SH-SY5Y (cell line): ENCODE data around the gene TMEM203.

ENCODE experiments used
- GATA2 ChIP-seq: IDR thresholded peaks from 2 replicates; pipeline ENCODE4 v1.6.1; 2011; ENCODE audit warnings: mild to moderate bottlenecking, low read depth, low read length
- GATA3 ChIP-seq: IDR thresholded peaks from 2 replicates; pipeline ENCODE4 v1.6.1; 2011; ENCODE audit warnings: low read depth, mild to moderate bottlenecking, low read length, moderate library complexity

TMEM203 gene

GRCh38 chr9:137228968-137229896, 23.8 kb upstream of the TMEM203 start:
- TF ChIP-seq GATA2: no peak
- TF ChIP-seq GATA3: no peak

DNA sequence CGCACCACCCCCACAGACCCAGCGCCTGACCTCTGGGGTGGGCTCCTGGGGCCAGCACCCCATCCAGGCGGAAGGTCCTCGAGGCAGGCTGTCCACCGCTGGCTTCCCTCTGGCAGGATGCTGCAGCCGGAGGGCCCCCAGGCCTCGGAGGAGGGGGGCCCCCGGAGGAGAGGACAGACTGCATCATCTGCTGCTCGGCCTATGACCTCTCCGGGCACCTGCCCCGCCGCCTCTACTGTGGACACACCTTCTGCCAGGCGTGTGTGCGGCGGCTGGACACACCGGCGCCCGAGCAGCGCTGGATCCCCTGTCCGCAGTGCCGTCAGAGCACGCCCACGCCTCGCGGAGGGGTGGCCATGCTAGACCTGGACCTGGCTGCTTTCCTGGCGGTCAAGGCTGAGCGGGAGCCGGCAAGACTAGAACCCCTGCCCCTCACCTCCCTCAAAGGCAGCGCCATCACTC, 23.1 kb upstream of the TMEM203 start:
- TF ChIP-seq GATA2 (no peak), GATA3 (no peak)

DNA sequence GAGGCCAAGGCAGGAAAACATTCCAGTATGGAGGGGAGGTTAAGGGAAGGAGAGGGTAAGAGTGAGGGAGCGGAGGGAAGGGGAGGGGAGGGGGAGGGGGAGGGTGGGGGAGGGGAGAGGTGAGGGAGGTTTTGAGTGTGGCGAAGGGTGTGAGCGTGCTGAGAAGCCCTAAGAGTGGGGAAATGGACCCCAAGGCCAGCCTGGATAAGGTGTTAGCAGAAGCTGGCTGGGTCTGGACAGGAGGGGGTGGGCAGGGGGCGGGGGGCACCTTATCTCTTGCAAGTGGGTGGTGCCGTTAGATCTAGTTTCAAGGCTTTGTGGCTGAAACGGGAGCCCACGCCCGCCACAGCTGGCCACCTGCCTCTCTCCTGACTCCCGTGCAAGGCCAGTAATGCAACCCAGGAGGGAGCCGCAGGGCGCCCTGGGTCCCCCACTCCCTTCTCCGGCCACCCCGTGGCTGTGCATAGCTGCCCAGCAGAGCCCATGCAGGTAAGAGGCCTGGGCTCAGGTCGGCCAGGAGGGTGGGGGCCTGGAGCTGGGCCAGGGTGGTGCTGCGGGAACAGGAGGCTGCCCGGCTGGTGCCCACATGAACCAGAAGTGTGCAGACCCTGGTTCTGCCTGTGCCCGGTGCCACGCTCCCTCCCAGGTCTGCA, 22.5 kb upstream of the TMEM203 start:
- TF ChIP-seq GATA3 (no peak), GATA2 (no peak)

- TF ChIP-seq GATA3 (no peak), GATA2 (no peak)
Measured at GRCh38 chr9:137227054-137227852, 21.8 kb upstream of the TMEM203 start, which contains the start of gene RNF224. Gene RNF224, plus strand, starts transcription at chr9:137227502. Its CDS starts 834 bp downstream, at chr9:137228336.

- no peak for TF ChIP-seq GATA2
- no peak for TF ChIP-seq GATA3
Measured at GRCh38 chr9:137226338-137227053, 21.0 kb upstream of the TMEM203 start.

GRCh38 chr9:137225699-137226331, 20.4 kb upstream of the TMEM203 start:
- TF ChIP-seq GATA2 (no peak), GATA3 (no peak)

DNA sequence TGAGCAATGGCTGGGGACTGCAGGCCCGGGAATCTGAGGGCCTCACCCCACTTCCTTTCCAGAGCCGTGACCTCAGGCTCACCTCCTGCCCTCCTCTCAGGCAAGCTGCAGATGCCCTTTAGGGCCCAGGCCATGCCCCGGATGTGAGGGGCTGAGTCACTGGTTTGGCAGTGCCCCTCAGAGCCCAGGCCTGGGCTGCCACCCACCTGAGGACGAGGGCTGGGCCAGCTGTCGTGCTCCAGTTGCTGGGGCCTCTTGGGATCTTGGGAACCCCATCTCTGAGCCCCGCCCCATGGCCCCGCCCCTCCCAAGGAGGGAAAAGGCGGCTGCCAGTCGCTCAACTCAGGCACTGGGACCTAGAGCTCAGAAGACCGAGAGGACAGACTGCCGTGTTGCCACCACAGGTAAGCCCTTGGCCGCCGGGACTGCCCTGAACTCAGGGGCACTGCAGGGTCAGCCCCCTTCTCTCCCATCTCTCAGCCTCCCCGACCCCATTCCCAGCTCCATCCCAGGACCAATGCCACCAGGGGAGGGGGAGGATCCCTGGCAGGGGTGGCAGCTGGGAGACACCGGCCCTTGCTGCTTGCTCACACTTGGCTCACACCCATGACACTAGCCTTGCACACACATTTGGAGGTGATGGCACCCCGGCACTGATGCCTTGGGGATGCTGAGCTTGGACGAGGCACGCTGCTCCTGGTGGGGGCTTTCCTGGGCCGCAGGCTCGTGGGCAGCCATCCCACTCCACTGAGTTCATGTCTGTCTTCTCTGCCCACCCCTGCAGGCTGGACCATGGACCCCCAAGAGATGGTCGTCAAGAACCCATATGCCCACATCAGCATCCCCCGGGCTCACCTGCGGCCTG, 19.6 kb upstream of the TMEM203 start, which contains the start of gene CYSRT1:
TSS of gene CYSRT1 (plus strand) at position 345 of the 865 bp plus-strand sequence. CDS start at position 793, 448 bp downstream.
- TF ChIP-seq GATA2 (no peak), GATA3 (no peak)

DNA sequence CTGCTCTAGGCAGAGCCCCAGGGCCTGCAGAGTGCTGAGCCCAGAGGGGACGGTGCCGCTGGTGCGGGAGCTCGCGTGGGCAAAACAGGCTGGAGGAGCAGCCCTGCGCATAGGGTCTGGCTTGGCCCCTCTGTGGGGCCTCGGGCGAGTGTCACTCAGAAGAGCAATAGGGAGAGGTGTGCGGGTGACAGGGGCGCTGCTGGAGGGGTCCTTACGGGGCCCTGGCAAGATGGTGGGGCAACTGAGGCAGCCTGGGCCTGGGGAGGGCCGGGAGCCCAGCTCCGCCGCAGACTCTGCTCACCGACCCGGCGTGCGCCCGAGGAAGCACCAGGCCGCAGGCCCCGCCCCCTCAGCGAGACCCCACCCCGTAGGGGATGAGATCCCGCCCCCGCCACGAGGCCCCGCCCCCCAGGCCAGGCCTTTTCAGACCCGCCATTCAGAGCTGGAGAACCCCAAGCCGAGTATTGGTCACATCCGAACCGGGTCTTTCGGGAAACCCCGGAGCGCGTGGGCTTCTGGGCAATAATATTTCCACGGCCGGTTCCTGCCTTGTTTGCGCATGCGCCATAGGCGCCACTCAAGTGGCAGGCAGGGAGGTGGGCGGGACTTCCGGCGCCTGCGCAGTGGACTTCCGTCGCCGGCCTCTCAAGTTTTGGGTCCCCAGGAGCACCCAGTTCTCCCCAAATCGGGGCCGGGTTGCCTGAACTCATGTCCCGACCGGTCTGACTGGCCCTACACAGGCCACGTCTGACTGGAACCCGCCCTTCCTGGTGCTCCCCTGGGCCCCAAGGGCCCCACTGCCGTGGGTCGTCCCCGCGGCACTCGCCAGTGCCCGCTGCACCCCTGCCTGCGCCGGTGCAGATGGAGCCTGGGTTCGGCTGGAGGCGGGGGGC, 17.9 kb upstream of the TMEM203 start:
- TF ChIP-seq GATA2 (no peak), GATA3 (no peak)

GRCh38 chr9:137222190-137223077, 17.0 kb upstream of the TMEM203 start, which contains the start of gene RNF208:
Gene RNF208, minus strand, starts transcription at chr9:137222240. Its CDS starts 1,028 bp downstream, at chr9:137221212.
- TF ChIP-seq GATA3: no peak
- TF ChIP-seq GATA2: no peak

GRCh38 chr9:137221506-137222111, 16.2 kb upstream of the TMEM203 start:
- TF ChIP-seq GATA3: no peak
- no peak for TF ChIP-seq GATA2
